ENCODE data around the gene SEMA3A. TPM values are rescaled to one million over a fixed set of nuclear protein-coding genes. Genes with fewer than 3 reads are reported as not detected.

Gene SEMA3A
- total RNA-seq (2022; extraction: Qiagen RNA extraction) = 4.4 to 6.4 TPM (median 5.2 TPM) in 5 replicates

DNA sequence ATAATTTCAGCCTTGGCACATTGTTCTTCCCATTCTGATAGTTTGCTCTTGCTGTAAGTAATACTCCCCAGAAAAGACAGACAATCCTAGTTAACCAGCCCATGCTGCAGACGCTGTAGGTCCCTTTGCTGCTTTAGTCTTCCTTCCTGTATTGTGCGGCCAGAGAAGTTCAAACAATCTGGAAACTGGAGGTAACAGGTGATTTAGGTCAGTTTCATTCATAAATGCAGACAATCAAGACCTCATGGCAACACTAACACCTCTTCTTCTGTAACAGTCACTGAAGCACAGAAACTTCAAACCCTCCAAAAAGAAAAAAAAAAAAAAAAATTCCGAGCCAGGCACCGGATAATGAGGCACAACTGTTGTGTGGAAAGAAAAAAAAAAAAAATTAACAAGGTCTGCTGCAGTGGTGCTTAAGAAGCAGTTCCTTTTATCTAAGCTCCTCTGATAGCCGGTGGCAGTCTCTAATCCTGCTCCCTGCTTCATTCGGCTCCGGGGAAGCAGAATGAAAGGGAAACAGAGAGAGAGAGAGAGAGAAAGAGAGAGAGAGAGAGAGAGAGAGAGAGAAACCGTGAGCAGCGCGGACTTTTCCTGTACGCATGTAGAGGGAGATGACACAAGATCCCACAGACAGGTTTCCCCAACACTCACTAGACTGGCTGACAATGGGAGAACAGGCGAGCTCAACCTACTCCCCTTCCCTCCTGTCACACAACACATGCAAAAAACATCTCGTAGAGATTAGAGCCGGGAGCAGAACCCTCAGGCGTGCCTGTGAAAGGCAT lies at the start of gene SEMA3A:
SEMA3A (minus strand) TSS at position 306 of the 788 bp plus-strand sequence; CDS start at position 103, 203 bp downstream.

Data from A549 treated with dexamethasone at 1 μM for 4 hours (cell line).